Neural progenitor cell (in vitro differentiated cells): ENCODE data around the gene GALNTL6. TPM values are rescaled to one million over a fixed set of nuclear protein-coding genes. Genes with fewer than 3 reads are reported as not detected.

Source experiments
- DNase-seq: peaks from one replicate; pipeline ENCODE4 v3.0.0-alpha.2; 2016; ENCODE audit warnings: low spot score
- H2AFZ ChIP-seq: fragments of 200-600 bp; sonication (generic); replicated peaks from 2 replicates; pipeline ENCODE4 v1.6.1; 2016; ENCODE audit warnings: antibody characterized with exemption
- H3F3A ChIP-seq: fragments of 200-600 bp; sonication (generic); 2 replicates; pipeline ENCODE4 v1.6.1; 2016; ENCODE audit warnings: antibody characterized with exemption, low read depth
- H3K27ac ChIP-seq: fragments of 200-600 bp; sonication (generic); 2 replicates; pipeline ENCODE4 v1.5.1; 2016; ENCODE audit warnings: mild to moderate bottlenecking
- H3K27me3 ChIP-seq: fragments of 200-600 bp; sonication (generic); 2 replicates; pipeline ENCODE4 v1.6.1; 2016; ENCODE audit warnings: mild to moderate bottlenecking, moderate library complexity
- H3K36me3 ChIP-seq: fragments of 200-600 bp; sonication (generic); 2 replicates; pipeline ENCODE4 v1.5.1; 2016
- H3K4me1 ChIP-seq: fragments of 200-600 bp; sonication (generic); 2 replicates; pipeline ENCODE4 v1.6.1; 2016; ENCODE audit warnings: mixed run types
- H3K4me2 ChIP-seq: fragments of 200-600 bp; sonication (generic); 2 replicates; pipeline ENCODE4 v1.6.1; 2016
- H3K4me3 ChIP-seq: fragments of 200-600 bp; sonication (generic); 2 replicates; pipeline ENCODE4 v1.5.1; 2016
- H3K79me2 ChIP-seq: fragments of 200-600 bp; sonication (generic); 2 replicates; pipeline ENCODE4 v1.6.1; 2016; ENCODE audit warnings: low read depth
- H3K9ac ChIP-seq: fragments of 200-600 bp; sonication (generic); 2 replicates; pipeline ENCODE4 v1.6.1; 2016
- H3K9me3 ChIP-seq: fragments of 200-600 bp; sonication (generic); 2 replicates; pipeline ENCODE4 v1.5.1; 2016; ENCODE audit warnings: low read depth
- H4K20me1 ChIP-seq: fragments of 200-600 bp; sonication (generic); 2 replicates; pipeline ENCODE4 v1.6.1; 2016; ENCODE audit warnings: low read depth
- H3K27ac Mint-ChIP-seq: 3 replicates; pipeline ENCODE4 v1.8.0; 2021; ENCODE audit warnings: mixed read lengths
- H3K27me3 Mint-ChIP-seq: 2 replicates; pipeline ENCODE4 v1.8.0; 2022; ENCODE audit warnings: low read depth, mild to moderate bottlenecking, inconsistent platforms, moderate library complexity, mixed read lengths; ENCODE audit not compliant: insufficient read depth
- H3K36me3 Mint-ChIP-seq: 3 replicates; pipeline ENCODE4 v1.8.0; 2021; ENCODE audit warnings: mixed read lengths
- H3K4me1 Mint-ChIP-seq: 3 replicates; pipeline ENCODE4 v1.8.0; 2021; ENCODE audit warnings: mixed read lengths
- H3K4me3 Mint-ChIP-seq: 3 replicates; pipeline ENCODE4 v1.8.0; 2021; ENCODE audit warnings: mild to moderate bottlenecking, moderate library complexity, mixed read lengths
- H3K9me3 Mint-ChIP-seq: 3 replicates; pipeline ENCODE4 v1.8.0; 2020; ENCODE audit warnings: mixed read lengths
- EZH2 ChIP-seq: fragments of 200-600 bp; sonication (generic); IDR thresholded peaks from 2 replicates; pipeline ENCODE4 v1.6.1; 2017; ENCODE audit warnings: antibody characterized with exemption, mild to moderate bottlenecking, moderate library complexity
- EZH2phosphoT487 ChIP-seq: fragments of 200-600 bp; sonication (generic); IDR thresholded peaks from 2 replicates; pipeline ENCODE4 v1.6.1; 2017; ENCODE audit warnings: antibody characterized with exemption
- total RNA-seq: library from RNA; depleted of rRNA; stranded (reverse); fragments of >200 nt; gene quantifications from 2 replicates; pipeline ENCODE4 v1.2.3, GENCODE V29; 2015; ENCODE audit warnings: low replicate concordance
- TF ChIP-seq, protein P1 (sequence below): fragments of 200-600 bp; sonication (generic); IDR thresholded peaks from 2 replicates; pipeline ENCODE4 v1.5.1; 2017; ENCODE audit warnings: antibody characterized with exemption, mild to moderate bottlenecking

GALNTL6 gene
- total RNA-seq, 1 donor from 2014 or later: 0.15 TPM

DNA sequence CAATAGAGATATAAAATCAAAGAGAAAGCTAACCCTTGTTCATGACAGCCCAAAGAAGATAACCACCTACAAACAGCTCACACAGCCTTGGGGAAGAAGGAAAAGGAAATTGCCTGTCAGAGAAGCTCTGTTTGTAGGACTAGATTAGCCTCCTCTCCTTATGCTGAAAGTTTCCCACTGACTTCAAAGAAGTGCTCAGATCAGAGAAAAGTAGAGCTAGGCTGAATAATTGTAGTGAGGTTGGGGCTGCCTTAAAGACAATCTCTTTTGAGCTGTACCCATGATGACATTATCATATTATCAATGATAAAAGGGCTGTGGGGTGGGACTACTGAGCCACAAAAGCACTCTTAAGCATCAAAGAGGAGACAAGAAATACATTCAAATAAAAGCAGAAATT is 1132.4 kb downstream of the GALNTL6 start:
- peak; percentile 10 for DNase-seq
- no peak overlapping the region for H3K9ac ChIP-seq

DNA sequence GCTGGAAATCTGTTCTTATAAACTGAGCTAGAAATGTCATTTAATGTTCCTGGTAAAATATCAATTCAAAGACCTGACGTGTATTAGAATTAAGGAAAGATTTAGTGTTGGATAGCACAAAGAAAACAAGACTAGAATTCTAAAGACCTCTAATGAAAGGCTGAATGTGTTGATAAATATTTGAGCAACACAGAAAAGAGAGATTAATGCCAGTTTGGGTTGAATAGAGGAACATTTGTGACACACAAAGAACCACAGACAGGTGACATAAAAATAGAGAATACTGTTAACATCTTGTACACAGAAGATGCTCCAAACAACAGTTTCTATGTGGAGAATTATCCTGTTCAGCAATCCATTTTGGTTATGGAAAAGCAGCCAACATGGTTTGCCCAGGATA is 1133.3 kb downstream of the GALNTL6 start:
- Histone ChIP-seq H3K27ac (no peak overlapping the region), H3K9me3 (no peaks in the 10 kb centered on the region), H3K27me3 (no peaks in the 10 kb centered on the region), H3K36me3 (no peaks in the 10 kb centered on the region), H3K4me1 (peaks cover 6% of the 10 kb centered on the region), H4K20me1 (no peaks in the 10 kb centered on the region), H3F3A (no peaks in the 10 kb centered on the region), H3K79me2 (no peaks in the 10 kb centered on the region), H2AFZ (peak overlapping the region; percentile 68), H3K4me2 (no peak overlapping the region), H3K4me3 (no peak overlapping the region), H3K9ac (no peak overlapping the region)
- DNase-seq: no peak
- no peak for TF ChIP-seq EZH2
- no peak for TF ChIP-seq EZH2phosphoT487
- Mint-ChIP-seq H3K27me3 (peaks cover 2% of the 10 kb centered on the region), H3K36me3 (no peaks in the 10 kb centered on the region), H3K27ac (no peak overlapping the region), H3K4me1 (peaks cover 10% of the 10 kb centered on the region), H3K9me3 (no peaks in the 10 kb centered on the region), H3K4me3 (no peak overlapping the region)

More for the DNA sequence above, 1132.4 kb downstream of the GALNTL6 start:
- Histone ChIP-seq H3K9me3 (no peaks in the 10 kb centered on the region), H3K79me2 (no peaks in the 10 kb centered on the region), H3K4me2 (peak overlapping the region; percentile 19), H3K36me3 (no peaks in the 10 kb centered on the region), H3K27me3 (no peaks in the 10 kb centered on the region), H3F3A (no peaks in the 10 kb centered on the region), H2AFZ (peak overlapping the region; percentile 44), H3K4me3 (no peak overlapping the region), H3K27ac (no peak overlapping the region), H3K4me1 (peaks cover 6% of the 10 kb centered on the region), H4K20me1 (no peaks in the 10 kb centered on the region)
- H3K27me3 Mint-ChIP-seq: peaks cover 2% of the 10 kb centered on the region
- H3K4me1 Mint-ChIP-seq: peaks cover 10% of the 10 kb centered on the region
- no peak overlapping the region for H3K27ac Mint-ChIP-seq
- H3K4me3 Mint-ChIP-seq: no peak overlapping the region
- H3K36me3 Mint-ChIP-seq: no peaks in the 10 kb centered on the region
- TF ChIP-seq EZH2 (no peak), EZH2phosphoT487 (no peak)
- TF ChIP-seq, protein P1, sequence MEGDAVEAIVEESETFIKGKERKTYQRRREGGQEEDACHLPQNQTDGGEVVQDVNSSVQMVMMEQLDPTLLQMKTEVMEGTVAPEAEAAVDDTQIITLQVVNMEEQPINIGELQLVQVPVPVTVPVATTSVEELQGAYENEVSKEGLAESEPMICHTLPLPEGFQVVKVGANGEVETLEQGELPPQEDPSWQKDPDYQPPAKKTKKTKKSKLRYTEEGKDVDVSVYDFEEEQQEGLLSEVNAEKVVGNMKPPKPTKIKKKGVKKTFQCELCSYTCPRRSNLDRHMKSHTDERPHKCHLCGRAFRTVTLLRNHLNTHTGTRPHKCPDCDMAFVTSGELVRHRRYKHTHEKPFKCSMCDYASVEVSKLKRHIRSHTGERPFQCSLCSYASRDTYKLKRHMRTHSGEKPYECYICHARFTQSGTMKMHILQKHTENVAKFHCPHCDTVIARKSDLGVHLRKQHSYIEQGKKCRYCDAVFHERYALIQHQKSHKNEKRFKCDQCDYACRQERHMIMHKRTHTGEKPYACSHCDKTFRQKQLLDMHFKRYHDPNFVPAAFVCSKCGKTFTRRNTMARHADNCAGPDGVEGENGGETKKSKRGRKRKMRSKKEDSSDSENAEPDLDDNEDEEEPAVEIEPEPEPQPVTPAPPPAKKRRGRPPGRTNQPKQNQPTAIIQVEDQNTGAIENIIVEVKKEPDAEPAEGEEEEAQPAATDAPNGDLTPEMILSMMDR: no peak
- no peaks in the 10 kb centered on the region for H3K9me3 Mint-ChIP-seq

DNA sequence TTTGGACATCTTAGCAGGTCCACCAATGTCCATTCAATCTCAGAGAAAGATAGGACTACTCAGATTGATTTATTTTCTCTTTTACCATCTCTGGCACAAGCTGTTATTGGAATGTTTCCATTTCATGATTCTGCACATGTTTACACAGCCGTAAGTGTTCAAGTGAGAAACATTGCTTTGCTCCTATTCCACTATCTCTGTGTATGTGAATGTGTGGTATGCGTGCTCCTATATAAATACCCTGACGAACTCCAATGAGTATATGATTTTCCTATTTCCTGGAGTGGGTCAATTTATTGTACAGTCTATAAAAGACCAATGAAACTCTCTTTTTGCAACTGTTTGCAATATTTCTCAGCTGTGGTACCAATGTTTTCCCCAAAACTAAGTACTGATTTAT is 1134.4 kb downstream of the GALNTL6 start:
- H3K27ac Mint-ChIP-seq: no peak overlapping the region
- Histone ChIP-seq H4K20me1 (no peaks in the 10 kb centered on the region), H3K4me2 (no peak overlapping the region), H3K9ac (no peak overlapping the region), H2AFZ (no peak overlapping the region), H3K79me2 (no peaks in the 10 kb centered on the region), H3K9me3 (no peaks in the 10 kb centered on the region), H3K36me3 (no peaks in the 10 kb centered on the region), H3K27me3 (no peaks in the 10 kb centered on the region), H3K4me1 (peaks cover 6% of the 10 kb centered on the region), H3K27ac (no peak overlapping the region), H3F3A (no peaks in the 10 kb centered on the region), H3K4me3 (no peak overlapping the region)
- H3K4me1 Mint-ChIP-seq: peaks cover 10% of the 10 kb centered on the region
- no peaks in the 10 kb centered on the region for H3K36me3 Mint-ChIP-seq
- no peak for TF ChIP-seq EZH2
- TF ChIP-seq, protein P1: no peak
- no peak for TF ChIP-seq EZH2phosphoT487
- H3K9me3 Mint-ChIP-seq: no peaks in the 10 kb centered on the region
- DNase-seq: no peak
- H3K4me3 Mint-ChIP-seq: no peak overlapping the region
- H3K27me3 Mint-ChIP-seq: peaks cover 2% of the 10 kb centered on the region

DNA sequence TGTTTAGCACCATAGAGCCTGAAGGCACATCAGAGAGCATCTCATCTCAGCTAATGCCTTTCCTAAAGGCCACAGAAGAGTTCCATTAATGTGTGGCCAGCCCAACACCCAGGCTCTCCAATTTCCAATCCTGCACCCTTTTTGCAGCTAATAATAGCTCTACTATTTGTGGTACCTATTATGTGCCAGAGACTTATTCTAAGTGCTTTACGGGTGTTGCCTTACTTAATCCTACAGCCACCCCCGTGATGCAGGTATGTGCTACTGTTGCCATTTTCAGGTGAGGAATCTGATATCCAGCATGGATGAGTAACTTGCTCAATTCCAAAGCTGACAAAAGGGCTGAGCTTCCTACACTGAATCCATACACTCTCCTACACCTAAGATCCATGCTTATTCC is 1137.8 kb downstream of the GALNTL6 start:
- Mint-ChIP-seq H3K4me1 (peaks cover 2% of the 10 kb centered on the region), H3K27ac (no peak overlapping the region), H3K4me3 (no peak overlapping the region), H3K36me3 (no peaks in the 10 kb centered on the region), H3K9me3 (no peaks in the 10 kb centered on the region), H3K27me3 (peaks cover 2% of the 10 kb centered on the region)
- no peak for DNase-seq
- Histone ChIP-seq H3K79me2 (no peaks in the 10 kb centered on the region), H3F3A (no peaks in the 10 kb centered on the region), H3K9ac (no peak overlapping the region), H3K4me2 (no peak overlapping the region), H3K9me3 (no peaks in the 10 kb centered on the region), H2AFZ (no peak overlapping the region), H3K36me3 (no peaks in the 10 kb centered on the region), H4K20me1 (no peaks in the 10 kb centered on the region), H3K27ac (no peak overlapping the region), H3K4me3 (no peak overlapping the region), H3K4me1 (no peaks in the 10 kb centered on the region), H3K27me3 (no peaks in the 10 kb centered on the region)
- TF ChIP-seq EZH2 (no peak), EZH2phosphoT487 (no peak)
- TF ChIP-seq, protein P1: no peak
